Brain pericyte (primary cell): ENCODE measurements around the gene NDUFV3.
"Not testable (repeated sequence)": the region's sequence is repeated elsewhere in the genome, so short reads cannot be mapped to it uniquely, and the experiment has no call there.

Experiments used
- DNase-seq: peaks from one replicate; pipeline ENCODE4 v3.0.0-alpha.2; 2012; ENCODE audit warnings: low read depth, low spot score

The NDUFV3 gene

GRCh38 chr21:42892931-42893755 lies at the start of gene NDUFV3:
Gene NDUFV3 (plus strand): TSS chr21:42893309. CDS start chr21:42893334, 25 bp downstream.
- DNase-seq = peak; percentile 93

GRCh38 chr21:42844411-42845113 lies 48.5 kb upstream of the NDUFV3 start:
- no peak for DNase-seq

DNA sequence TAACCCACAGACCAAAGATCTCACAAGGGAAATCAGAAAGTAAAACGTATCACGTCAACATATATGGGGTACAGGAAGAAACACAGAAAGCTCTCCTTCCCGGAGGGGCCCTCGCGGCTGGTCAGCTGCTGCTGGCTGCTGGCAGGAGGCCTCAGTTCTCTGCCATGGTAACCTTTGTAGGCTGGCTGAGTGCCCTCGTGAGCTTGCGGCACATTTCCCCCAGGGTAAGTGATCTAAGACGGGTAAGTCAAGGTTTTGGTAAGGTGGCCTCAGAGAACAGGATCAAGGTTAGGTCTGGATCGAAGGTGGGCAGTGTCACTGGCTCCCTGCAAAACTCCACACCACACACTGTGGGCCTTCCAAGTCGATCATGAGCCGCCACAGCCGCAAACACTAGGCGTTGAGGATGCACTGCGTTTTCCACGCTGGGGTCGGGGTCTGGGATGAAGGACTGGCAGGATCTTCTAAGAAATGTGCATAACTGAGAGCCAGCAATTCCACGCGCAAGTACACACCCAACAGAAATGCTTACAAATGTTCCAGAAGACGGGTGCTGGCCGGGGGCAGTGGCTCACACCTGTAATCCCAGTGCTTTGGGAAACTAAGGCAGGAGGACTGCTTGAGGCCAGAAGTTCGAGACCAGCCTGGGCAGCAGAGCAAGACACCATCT lies 47.7 kb upstream of the NDUFV3 start:
- no peak for DNase-seq

- DNase-seq = no peak
These were observed 46.9 kb upstream of the NDUFV3 start for GRCh38 chr21:42846221-42846620.

- DNase-seq = no peak
These were observed 45.9 kb upstream of the NDUFV3 start for GRCh38 chr21:42847051-42847707.

DNA sequence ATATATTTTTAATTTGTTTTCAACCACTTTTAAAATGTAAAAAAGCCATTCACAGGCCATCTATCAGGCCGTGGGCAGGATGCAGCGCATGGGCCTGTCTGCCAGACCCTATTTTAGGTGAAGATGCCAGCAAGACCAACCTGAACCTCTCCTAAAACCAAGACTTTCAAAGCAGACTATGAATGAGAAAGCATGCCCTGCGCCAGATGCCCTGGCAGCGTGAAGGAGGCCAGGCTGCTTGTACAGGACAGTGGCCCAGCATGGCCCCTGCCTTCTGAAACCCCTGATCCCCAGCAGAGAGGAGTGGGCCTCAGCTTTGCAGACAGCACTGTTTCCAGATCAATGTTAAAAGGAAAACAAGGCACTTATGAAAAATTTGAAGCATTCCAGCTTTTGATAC lies 45.4 kb upstream of the NDUFV3 start:
- DNase-seq = no peak

DNA sequence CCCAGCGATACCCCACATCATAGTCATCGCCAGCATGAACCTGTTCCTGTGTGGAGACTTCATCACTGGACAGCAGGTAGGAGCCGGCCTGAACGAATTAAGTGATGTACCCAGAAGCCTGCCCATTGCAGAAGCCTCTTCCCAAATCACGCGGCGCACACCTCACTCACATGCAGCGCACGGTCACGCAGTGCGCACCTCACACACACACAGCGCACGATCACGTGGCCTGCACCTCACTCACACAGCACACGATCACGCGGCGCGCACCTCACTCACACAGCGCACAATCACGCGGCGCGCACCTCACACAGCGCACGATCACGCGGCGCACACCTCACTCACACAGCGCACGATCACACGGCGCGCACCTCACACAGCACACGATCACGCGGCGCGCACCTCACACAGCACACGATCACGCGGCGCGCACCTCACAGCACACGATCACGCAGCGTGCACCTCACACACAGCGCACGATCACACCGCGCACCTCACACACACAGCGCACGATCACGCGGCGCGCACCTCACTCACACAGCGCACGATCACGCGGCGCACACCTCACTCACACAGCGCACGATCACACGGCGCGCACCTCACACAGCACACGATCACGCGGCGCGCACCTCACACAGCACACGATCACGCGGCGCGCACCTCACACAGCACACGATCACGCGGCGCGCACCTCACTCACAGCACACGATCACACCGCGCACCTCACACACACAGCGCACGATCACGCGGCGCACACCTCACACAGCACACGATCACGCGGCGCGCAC lies 44.8 kb upstream of the NDUFV3 start:
- DNase-seq = not testable (repeated sequence)

DNA sequence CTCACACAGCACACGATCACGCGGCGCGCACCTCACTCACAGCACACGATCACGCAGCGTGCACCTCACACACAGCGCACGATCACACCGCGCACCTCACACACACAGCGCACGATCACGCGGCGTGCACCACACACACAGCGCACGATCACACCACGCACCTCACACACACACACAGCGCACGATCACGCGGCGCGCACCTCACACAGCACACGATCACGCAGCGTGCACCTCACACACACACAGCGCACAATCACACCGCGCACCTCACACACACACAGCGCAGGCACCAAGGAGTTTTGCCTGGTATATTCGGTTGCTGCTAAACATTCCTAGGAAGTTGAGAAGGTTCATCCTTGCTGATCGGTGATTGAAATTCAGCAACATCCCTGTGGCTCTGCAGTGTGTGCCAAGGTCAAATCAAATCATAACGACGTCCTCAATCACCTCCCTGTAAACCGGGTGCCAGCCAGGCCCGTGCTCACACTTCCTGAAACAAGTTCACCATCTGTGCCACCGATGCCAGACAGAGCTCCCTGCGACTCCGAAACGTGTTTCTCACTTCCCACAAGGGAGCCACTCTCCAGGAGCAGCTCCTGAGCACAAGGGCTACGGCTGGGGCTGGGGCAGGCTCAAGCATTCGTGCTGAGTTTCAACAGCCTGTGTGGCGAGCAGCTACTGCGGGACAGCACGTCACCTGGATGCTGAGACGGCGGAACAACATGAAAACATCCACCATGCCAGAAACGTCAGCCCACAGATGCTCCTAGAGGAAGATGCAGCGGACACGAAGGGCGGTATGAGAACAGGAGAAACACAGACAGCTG lies 44.0 kb upstream of the NDUFV3 start:
- no peak for DNase-seq

DNA sequence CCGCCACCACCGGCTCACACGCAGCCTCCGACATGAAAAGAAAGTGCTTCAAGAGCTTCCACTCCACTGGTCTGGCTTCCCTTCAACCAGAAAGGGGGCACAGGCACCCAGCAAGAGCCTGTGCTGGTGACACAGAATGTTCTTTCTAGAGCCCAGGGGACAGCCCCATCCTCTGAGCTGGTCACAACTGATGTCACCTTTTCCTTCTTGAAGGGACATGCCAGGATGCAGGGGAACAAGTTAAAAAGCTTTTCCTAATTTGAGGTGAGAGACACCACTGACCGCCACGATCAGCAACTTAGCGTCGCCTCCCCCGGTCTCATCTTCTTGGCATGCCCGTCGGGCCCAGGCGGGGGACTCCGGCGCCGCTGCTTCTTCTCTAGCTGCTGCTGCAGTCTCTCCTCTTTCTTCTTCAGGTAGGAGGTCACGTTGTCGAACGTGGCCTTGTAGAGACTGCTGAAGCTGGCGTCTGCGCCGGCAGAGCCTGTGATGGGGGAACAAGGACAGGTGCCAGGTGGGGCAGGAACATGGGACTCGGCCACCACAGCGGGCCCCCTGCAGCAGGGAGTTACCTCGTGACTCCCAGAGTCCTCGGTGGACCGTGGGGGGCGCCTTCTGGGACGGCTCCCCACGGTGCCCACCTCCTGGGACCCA lies 43.2 kb upstream of the NDUFV3 start:
- no peak for DNase-seq

DNA sequence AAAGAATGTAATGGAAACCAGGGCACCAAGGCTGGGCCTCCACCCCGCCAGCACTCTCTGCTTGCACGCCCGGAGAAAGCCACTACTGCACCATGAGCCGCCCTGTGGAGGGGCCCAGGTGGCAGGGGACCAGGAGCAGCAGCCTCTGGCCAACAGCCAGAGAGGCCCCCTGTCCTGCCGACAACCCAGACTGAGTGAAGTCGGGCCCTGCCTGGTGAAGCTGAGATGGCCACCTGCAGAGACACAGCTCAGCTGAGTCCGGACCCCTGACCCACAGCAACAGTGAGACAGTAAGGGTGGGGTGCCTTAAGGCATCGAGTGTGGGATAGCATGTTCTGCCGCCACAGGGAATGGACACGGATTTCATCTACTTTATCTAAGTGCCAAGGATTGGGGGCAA lies 42.6 kb upstream of the NDUFV3 start:
- no peak for DNase-seq

DNA sequence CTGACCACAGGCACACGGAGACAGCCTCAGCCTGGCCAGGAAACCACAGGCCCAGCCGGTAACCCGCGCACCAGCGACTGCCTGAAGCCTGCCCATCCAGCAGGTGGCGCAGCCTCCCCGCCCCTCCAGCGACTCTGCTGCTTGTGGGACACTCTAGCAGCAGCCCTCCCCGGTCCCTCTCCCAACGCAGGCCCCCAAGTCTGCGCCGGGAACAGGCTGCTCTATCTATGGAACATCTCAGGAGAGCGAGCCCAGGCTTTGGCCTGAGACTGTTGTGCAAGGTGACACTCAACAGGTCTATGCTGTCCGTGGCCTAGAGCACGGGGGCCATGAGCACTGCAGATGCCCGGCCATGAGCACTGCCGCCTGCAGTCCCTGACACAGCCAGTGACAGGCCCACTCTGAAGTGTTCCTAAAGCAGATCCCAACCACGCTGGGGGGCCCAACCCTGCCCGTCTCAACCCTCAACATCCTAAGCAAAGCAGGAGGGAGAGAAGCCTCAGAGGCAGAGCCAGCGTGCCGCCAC lies 42.2 kb upstream of the NDUFV3 start:
- no peak for DNase-seq

- no peak for DNase-seq
These were observed 41.1 kb upstream of the NDUFV3 start for GRCh38 chr21:42851812-42852665.

DNA sequence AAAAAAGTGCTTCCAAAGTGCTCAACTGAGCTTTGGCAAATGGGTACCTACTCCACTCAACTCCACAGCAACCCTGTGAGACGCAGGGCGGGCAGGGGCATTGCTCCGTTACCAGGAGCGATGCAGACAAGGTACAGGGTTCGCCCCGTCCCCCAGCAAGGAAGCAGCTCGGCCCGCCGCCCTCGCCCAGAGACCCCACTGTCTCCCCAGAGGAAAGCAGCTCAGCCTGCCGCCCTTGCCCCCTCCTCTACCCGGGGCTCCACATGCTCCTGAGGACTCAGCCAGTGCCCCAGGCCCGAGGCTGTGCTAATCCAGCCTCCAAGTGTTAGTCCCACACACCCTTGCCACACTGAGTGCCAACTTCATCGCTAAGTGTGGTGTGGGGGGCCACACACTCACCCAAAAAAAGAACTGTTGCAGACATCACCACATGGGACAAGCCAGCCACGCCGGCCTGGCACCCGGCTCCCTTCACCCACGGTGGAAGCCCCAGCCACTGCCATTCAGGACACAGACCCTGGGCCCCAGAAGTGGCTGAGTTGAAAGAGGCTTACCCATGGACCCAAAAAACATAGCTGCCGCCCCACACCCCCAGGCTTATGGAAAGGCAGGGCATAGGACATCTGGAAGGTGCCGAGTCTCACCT lies 40.1 kb upstream of the NDUFV3 start:
- no peak for DNase-seq

- DNase-seq = no peak
These were observed 39.5 kb upstream of the NDUFV3 start for GRCh38 chr21:42853621-42854020.

GRCh38 chr21:42854246-42855010 lies 38.7 kb upstream of the NDUFV3 start:
- DNase-seq = no peak

DNA sequence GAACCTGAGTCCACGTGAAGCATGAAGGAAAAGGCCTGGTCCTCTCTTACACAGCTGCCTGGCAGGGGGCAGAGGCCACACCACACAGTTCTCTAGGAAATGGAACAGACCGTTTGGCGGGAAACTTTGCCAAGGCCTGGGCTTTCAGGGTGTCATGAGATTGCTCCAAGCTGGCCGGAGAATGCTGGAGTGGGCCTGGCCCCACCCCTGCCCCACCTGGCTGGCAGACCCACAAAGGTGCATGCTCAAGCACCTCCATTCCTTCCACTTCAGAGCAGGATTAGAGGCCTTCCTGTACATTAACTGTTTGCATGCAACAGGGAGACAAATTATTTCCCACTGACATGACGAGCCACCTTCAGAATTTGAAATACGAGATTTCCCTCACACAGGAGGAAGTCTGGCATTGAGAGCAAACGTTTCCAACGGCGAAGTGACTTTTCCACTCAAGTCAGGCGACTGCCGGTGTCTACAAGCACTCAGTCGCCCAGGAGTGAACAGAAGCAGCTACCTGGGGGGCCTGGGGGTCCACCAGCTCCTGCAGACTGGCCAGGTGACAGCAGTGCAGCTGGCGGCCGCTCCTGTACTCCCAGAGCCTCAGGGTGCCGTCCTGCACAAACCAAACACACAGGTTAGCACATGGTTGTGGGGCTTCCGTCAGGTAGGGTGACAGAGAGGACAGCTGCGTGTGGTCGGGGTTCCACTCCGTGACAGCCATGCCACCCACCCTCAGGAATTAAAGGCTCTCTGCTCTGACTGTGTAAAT lies 37.8 kb upstream of the NDUFV3 start:
- DNase-seq = no peak

- no peak for DNase-seq
These were observed 37.2 kb upstream of the NDUFV3 start for GRCh38 chr21:42855937-42856335.
